Kidney glomerular epithelial cell (primary cell): Measurements from ENCODE around the gene INO80B.
"Not testable (repeated sequence)": the region's sequence is repeated elsewhere in the genome, so short reads cannot be mapped to it uniquely, and the experiment has no call there.

Experiments used
- DNase-seq: peaks from one replicate; lab custom pipeline; 2025; lab: John Stamatoyannopoulos, UW

INO80B gene

DNA sequence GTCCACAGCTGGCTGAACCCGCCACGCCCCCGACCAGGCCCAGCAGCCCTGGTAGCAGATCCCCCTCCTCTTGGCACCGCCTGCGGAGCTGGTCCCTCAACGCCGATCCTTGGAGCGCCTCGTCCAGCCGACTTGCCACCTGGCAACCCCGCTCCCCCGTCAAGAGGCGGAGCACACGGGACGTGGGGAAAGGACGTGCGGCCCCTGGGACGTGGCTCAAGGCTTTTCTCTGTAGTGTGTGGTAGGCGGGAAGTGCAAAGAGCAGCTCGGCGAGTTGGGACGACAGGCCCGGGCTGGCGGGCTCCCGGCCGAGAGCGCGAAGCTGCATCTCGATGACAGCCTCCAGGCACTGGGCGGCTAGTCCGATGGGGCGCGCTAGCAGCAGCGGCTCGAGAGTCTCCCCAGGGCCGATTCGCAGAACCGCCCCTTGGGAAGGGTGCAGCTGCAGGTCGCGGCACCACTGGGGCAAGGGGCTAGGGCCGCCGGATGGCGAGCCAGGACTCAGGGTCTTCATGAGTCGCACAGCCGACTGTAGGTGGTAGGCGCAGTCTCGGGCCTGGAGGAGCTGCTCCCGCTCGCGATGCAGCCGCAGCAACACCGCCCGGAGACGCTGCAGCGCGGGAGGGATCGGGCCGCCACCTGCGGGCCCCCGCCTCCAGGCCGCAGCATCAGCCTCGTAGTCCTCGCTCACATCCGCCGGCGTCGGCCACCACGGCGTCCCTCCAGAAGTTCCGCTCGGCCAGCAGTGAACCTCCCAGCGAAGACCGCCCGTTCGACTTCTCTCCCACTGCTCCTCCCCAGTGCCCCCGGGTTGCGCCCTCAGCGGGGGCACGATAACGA is 27.3 kb downstream of the INO80B start:
- DNase-seq, result no peak

DNA sequence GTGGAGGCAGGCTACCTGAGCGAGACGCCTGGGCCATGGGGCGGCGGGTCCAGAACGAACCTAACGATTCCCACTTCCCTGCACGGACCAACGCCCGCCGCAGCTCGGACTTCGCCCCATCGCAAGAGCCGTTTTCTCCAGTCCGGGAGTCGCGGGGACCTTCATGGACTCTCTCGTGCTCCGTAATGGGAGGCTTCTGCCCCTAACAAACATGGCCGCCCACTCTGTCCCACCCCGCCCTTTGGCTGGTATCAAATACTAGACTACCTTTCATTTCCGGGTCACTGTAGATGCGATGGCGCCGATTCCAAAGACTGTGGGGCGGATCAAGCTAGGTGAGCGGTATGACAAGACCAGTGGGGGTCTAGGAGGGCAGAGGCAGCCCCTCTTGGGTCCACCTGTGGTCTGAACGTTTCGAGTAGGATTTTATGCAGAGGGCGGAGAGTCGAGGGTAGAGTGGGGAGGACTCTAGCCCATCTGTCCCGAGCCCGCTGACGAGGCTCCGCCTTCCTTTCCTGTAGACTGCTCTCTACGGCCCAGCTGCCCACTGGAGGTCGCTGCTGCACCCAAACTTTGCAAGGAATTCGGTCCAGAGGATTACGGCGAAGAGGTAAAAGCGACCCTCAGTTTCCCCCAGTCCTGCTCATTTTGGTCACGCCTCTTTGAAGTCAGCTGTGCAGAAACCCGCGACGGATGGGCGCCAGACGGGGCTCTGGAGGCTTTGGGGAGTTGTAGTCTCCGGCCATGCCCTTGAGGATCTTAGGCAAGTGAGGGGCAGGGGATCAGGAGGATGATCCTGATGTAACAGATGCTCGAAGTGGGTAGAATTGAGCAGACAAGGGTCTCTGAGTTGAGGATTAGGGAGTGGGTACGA is 28.2 kb downstream of the INO80B start, which contains the start of the genes CCDC142 and TTC31:
CCDC142 (minus strand) TSS at position 198 of the 874 bp plus-strand sequence; CDS start at position 37, 161 bp downstream.
TTC31 (plus strand) TSS at position 281 of the 874 bp plus-strand sequence; CDS start at position 296, 15 bp downstream.
- peak; percentile 95 for DNase-seq

DNA sequence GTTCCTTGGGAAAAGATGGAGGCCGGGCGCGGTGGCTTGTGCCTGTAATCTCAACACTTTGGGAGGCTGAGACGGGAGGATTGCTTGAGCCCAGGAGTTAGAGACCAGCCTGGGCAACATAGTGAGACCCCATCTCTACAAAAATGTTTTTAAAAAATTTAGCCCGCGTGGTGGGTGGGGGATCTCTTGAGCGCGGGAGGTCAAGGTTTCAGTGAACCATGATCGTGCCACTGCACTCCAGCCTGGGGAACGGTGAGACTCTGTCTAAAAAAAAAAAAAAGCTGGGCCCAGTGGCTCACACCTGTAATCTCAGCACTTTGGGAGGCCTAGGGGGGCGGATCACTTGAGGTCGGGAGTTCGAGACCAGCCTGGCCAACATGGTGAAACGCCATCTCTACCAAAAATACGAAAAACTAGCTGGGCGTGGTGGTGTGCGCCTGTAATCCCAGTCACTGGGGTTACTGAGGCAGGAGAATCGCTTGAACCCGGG is 28.8 kb downstream of the INO80B start:
- not testable (repeated sequence) for DNase-seq

DNA sequence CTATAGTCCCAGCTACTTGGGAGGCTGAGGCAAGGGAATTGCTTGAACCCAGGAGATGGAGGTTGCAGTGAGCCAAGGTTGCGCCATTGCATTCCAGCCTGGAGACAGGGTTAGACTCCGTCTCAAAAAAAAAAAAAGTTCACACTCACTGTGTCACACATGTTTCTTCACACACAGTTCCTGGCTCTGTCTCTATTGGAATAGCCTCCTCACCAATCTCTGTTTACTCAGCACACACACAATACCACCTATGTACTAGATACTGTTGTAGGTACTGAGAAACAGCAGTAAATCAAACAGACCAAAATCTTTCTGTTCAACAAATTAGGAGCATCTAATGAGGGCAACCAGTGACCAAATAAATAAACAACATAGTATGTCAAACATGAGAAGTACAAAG is 31.3 kb downstream of the INO80B start:
- no peak for DNase-seq

DNA sequence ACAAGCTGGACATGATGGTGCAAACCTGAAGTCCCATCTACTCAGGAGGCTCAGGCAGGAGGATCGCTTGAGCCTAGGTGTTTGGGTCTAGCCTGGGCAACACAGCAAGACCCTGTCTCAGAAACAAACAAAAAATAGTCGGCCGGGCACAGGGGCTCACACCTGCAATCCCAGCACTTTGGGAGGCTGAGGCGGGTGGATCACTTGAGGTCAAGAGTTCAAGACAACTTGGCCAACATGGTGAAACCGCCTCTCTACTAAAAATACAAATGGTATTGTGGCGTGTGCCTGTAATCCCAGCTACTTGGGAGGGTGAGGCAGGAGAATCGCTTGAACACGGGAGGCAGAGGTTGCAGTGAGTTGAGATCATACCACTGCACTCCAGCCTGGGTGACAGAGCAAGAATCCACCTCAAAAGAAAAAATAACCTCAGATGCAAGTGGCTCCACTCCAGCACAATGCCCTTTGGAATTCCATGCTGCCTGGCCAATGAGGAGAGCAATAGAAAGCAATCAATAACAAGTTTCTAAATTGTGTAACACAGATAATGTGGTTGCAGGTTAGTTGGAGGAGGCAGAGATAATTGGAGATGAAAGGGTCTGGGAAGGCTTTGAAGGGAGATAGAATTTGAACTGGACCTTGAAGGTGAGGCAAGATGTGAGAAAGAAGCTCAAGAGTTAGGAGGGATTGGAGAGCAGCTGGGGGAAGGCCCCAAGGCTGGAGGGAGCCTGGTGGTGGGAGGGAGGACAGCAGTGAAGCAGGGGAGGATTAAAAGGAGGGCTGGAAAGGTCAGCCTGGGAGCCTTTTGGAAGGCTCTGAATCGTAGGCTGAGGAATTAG is 34.0 kb downstream of the INO80B start:
- DNase-seq, result no peak

DNA sequence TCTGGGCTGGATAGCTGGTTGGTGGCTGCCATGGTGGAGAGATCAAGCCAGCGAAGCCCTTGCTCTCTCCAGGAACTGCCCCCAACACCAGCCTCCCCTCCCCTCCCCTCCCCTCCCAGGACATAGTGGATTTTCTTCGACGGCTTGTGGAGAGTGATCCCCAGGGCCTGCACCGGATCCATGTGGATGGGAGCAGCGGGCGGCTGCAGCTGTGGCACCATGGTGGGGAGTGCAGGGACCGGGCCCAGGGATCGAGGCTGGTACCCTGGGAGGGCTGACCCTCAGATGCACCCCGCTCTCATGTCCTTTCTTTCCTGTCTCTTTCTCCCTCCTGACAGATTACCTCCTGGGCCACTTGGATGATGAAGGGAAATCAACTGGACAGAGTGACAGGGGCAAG is 35.0 kb downstream of the INO80B start:
- DNase-seq, result no peak

DNA sequence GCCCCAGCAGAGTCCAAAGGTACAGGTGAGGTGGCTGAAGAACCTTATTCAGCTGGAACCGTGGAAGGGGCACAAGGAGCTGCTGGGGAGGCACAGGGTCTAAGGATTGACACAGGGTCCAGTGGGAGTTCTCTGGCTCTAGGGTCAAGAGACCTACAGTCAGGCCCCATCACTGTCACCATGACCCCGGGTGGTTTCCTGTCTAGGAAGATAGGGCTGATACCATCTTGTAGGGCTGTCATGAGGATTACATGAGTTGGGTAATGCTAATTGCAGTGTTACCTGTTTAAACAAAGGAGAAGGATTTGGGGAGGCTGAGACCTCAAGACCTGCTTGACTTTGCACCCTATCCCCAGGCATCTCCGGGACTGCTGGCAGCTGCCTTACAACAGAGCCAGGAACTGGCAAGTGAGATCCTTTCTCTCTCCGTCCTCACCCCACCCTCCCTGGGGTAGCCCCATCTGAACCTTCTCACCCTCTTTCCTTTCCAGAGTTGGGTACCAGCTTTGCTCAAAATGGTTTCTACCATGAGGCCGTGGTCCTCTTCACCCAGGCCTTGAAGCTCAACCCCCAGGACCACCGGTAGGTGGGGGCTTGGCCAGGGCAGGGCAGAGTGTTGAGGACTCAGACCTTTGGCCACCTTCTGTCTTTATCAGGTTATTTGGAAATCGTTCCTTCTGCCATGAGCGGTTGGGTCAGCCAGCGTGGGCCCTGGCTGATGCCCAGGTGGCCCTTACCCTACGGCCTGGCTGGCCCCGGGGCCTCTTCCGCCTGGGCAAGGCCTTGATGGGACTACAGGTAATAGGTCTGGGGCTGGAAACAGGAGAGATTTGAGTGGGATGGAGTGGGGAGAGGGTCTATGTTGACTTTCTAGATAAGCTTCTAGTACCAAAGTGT is 37.0 kb downstream of the INO80B start:
- no peak for DNase-seq

DNA sequence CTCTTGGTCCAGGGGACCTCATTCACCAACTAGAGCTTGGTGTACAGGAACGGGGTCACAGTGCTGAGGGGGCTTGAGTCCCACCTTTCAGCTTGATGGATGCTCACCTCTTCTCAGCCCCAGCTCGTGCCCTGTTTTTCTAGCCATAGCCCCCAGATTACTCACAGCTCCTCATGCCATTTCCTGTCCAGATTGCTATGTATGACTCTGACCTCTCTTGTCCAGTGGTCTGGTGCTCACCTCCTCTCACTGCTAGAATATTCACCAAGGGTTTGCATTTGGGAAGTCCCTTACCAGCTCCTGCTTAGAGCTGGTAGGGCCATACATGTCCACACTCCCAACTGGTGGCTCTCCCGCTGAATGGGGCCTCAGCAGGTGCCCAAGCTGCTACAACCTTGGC is 38.7 kb downstream of the INO80B start:
- DNase-seq, result no peak

DNA sequence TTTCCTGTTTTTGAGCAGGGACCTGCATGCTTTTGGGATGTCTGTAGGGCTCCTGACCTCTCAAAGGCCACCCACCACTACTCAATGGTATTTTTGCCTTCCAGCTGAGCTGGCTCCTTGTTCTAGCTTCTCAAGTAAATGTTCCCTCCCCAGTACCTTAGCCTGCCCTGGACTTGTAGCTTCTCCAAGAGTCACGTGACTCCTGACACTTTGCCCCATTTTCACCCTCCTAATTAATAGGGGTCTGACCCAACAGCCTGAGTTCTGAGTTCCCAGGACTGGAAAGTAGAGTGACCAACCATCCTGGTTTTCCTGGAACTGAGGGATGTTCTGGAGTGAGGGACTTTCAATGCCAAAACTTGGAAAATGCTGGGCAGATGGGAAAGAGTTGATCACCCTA is 40.6 kb downstream of the INO80B start:
- DNase-seq, result no peak

DNA sequence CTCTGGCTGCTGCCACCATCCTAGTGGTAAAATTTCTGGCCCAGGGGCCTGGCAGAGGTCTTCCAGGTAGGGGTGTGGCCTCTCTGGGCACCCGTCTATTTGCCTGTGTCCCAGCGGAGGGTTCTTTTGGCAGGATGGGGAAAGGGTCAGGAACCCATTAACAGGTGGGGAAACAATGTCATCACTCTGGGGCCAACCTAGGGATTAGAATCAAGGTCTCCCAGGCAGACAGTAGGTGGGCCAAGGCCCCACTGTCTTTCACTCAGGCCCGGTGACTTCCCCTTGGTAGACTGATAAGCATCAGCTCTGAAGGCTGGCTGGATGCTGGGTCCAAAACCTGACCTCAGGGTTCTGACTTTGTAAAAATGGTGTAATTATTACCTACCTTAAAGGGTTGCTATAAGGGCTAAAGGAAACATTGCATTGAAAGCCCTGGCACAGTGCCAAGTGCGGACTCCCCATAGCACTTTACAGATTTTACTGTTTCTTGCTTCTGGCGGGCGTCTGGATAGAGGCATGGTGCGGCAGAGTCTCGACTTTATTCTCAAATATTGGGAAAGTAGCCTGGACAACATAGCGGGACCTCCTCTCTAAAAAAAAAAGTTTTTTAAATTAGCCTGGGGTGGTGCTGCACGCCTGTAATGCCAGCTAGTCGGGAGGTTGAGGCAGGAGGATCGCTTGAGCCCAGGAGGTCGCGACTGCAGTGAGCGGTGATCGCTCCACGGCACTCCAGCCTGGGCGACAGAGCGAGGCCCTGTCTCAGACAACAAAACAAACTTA is 42.3 kb downstream of the INO80B start:
- no peak for DNase-seq

DNA sequence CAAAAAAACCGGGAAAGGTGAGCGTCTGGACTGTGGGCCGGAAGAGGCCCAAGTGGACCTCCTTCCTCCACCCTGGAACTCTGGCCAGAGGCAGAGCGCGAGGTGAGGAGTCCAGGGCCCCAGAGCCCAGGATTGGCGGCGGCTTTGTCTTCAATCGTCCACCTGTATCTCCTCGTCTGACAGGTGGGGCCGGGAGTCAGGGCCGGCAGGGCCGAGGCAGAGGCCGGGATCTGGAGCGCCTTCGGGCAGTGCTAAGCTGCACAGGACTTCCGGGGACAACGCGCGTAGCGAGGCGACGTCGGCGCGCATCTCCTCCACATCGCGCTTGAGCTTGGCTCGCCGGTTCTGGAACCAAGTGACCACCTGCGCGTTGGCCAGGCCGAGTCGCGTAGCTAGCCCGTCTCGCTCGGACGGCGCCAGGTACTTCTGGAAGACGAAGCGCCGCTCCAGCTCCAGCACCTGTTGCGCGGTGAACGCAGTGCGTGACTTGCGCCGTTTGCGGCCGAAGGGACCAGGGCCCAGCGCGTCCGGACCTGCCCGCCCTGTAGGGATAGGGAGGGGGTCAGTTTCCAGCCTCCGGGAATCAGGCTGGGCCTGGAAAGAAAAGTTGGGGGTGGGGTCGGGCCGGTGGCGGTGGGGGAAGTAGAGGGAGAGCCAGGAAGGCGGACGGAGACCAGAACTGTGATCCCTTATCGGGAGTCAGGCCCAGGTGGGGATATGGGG is 43.1 kb downstream of the INO80B start:
- DNase-seq, result no peak

DNA sequence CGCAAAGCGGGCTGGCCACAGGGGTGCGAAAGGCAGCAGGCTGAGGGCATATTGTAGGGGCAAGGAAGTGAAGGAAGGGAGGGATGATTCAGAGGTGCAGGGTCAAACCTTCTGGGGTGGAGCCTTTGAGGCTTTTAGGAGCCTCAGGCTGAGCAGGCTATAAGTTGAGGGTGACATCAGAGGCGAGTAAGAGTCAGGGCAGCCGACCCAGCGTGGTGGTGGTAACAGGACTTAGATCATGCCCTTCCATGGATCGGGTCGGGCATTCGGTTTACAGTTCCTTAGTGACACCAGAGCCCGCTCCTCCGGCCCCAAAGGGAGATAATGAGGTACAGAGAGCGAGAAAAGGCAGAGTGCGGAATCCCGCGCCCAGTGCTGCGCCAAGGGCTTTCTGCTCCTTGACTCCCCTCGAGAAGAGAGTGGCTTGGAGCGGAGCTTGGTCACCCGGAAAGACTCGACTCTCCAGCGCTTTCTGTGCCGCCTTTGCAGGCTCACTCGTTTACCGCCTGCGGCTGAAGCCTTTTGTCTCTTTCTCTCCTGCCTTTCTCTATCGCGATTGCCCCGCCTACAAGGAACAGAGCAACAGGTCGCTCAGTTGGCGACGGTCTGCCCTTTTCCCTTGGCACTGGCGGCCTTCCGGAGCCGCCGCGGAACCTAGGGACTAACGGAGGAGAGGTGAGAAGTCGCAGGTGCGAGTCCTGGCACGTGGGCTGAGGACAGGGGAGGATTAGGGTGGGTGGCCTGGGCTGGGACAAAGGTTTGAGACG is 43.8 kb downstream of the INO80B start:
- DNase-seq, result no peak

DNA sequence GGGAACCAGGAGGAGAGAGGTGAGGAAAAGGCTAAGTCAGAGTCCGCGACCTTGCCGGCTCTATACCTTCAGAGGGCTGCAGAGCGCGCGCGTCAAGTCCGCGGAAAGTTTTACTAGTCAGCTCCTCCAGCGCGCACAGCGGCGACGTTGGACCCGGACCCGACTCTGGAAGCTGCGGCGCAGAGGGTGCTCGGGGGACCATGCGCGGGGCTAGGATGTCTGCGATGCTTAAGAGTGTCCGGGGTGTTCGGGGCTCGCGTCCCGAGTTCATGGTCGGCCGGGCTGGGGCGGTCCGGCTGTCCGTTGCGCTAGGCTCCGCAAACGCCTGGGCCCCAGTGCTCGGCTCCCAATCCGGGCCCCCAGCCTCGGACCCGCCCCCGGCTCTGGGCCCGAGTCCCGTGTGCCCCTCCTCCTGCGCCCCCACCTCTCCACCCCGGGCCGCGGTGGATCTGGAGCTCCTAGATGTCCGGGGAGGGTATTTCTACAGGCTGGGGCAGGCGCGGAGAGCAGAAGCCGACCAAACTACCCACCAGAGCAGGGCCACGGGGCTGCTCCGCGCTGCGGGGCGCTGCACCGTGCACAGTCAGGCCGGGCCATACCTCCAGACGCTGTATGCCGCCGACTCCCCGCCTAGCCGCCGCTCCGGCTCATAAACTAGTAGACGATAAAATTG is 44.5 kb downstream of the INO80B start, which contains the start of gene LBX2:
LBX2 (minus strand) TSS at position 337 of the 673 bp plus-strand sequence; CDS start at position 271, 66 bp downstream.
- no peak for DNase-seq

DNA sequence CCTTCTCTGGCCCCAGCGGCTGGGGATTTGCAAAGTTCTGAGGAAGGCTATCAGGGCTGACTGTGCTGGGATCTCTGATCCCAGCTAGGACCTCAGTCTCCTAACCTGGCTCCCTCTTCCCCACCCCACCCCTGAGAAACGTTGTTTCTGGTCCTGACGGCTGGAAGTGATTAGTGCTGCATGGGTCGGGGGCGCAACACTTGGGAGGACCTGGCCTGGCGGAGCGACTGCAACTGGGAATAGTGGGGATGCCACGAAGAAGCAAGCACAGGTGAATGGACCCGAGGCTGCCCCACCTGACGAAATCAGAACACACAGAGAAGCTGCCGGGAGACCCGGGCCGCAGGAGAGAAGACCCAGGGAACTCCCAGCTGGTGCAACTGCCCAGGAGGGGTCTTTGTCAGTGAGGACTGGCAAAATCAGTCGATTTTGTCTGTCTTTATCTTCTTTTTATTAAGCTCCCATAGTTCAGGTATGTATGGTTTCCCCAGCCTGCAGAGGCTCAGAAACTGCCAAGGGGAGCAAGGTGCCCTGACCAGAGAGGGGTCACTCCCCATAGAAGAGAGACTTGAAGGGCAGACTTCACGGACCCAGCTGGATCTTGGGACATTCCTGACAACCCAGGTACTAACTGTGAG is 45.2 kb downstream of the INO80B start:
- DNase-seq, result no peak

DNA sequence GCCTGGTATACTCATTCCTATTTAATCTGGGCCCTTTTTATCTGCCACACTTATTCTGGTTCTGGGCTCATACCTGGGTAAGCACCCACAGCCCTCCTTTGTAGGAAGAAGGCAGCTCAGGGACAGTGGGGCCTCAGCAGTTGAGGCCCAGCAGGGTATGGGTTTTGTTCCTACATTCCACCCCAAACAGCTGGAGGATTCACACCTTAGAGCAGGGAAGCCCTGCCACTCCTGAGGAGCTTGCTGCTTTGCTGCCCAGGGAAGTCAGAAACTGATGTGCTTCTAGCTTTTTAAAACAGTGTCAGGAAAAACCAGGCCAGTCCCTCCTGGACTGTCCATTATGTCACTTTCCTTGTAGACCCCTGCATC is 45.7 kb downstream of the INO80B start:
- no peak for DNase-seq

DNA sequence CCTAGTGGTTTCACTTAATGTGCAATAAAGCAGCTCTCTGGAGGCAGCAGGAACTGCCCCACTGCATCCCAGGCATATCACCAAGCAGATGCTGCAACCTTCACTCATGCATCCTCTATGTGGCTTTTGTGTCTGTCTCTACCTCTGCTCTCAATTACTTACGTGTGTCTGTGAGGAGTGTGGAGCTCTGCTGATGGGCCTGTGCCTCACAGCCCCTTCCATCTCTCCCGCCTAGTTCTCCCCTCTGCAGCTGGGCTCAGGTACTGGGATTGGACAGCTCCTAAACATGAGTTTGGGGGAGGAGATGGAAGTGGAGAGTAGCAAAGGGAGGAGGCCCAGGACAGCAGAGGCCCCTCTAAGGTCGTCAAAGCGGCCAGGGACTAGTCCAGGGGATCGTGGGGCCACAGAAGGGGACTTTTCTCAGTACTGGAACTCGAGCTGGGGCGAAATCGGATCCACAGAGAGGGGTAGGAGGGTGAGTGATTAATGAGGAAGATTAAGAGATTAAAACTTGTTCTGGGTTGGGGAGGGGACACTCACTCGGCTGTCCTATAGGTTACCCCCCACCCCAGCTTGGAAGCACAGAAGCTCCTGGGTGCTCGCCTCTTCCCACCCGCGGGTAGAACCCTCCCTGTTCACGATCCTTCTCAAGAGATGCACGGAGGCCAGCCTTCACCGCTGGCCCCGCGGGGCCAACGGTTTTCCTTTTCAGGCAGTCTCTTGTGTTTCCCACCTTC is 46.6 kb downstream of the INO80B start:
- no peak for DNase-seq
